Glomerular endothelial cell (primary cell): ENCODE results near the gene TUBA4A. TPM values are rescaled to one million over a fixed set of nuclear protein-coding genes. Genes with fewer than 3 reads are reported as not detected.
"Not testable (repeated sequence)": the region's sequence is repeated elsewhere in the genome, so short reads cannot be mapped to it uniquely, and the experiment has no call there.

Experiments used
- DNase-seq: peaks from one replicate; pipeline ENCODE4 v3.0.0-alpha.2; 2011; ENCODE audit warnings: low read depth, low spot score; ENCODE audit errors: extremely low read depth
- total RNA-seq: library from RNA; depleted of rRNA; stranded (reverse); fragments of >200 nt; gene quantifications from 2 replicates; pipeline ENCODE4 v1.2.3, GENCODE V29; 2015

TUBA4A gene
- total RNA-seq, 1 donor from 2014 or later = 7.8 TPM

DNA sequence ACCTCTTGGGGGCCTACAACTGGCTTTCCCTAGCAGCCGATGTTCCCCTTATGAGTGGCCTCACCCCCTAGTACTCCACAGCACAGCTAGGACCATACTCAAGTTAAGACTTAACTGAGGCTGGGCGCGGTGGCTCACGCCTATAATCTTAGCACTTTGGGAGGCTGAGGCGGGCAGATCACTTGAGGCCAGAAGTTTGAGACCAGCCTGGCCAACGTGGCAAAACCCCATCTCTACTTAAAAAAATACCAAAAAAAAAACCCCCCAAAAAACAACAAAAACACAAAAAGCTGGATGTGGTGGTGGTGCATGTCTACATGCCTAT is 33.4 kb upstream of the TUBA4A start:
- DNase-seq = not testable (repeated sequence)

- no peak for DNase-seq
Observed at GRCh38 chr2:219286436-219287115, 32.9 kb upstream of the TUBA4A start.

DNA sequence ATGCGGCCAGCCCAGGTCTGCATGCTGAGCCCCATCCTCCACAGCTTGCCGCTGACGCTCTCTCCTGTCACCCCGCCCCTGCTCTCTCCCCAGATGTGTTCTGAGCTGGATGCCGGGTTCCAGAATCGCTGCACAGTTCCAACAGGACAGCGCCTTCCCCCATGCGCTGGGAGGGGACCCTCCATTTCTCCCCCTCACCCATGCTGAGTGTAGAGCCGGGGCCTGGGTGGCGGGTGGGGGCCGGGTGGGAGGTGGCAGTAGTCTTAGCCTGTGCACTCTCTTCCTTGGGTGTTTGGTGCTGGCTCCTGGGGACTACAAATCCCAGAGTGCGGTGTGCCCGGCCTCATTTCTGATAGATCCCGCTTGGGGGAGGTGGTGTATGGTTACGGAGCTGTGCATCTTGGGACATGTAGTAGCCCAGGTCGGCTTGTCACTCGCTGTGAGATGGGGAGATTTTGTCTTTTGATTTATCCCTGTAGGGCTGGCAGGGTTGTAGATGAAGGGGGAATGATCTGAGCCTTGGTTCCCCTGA is 32.2 kb upstream of the TUBA4A start:
- DNase-seq = no peak

- no peak for DNase-seq
Observed at GRCh38 chr2:219285373-219285735, 31.6 kb upstream of the TUBA4A start.

DNA sequence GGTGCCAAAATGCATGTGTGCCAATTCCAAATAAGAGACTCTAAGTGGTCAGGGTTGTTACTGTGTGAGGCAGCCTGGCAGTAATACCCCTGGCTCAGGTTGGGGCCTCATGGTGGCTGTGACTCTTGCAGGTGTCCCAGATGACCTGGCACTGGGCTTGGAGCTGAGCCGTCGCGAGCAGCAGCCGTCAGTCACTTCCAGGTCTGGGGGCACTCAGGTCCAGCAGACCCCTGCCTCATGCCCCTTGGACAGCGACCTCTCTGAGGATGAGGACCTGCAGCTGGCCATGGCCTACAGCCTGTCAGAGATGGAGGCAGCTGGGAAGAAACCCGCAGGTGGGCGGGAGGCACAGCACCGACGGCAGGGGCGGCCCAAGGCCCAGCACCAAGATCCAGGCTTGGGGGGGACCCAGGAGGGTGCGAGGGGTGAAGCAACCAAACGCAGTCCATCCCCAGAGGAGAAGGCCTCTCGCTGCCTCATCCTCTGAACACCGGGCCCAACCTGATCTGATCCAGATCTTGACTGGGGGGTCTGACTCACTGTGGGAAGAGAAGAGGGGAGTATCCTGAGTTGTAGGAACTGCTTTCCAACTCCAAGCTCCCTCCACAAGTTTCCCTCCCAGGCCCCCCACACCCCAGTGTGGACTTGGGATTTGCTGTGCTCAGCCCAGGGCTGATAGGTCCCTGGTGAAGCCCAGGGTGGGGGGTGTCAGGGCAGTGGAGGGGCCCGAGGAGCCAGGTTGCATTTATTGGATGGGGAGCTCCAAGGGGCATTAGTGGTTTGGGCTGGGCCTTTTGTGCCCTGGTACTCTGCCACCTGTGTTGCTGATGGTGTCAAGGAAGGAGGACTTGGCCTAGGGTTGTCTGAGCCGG is 31.0 kb upstream of the TUBA4A start:
- no peak for DNase-seq

DNA sequence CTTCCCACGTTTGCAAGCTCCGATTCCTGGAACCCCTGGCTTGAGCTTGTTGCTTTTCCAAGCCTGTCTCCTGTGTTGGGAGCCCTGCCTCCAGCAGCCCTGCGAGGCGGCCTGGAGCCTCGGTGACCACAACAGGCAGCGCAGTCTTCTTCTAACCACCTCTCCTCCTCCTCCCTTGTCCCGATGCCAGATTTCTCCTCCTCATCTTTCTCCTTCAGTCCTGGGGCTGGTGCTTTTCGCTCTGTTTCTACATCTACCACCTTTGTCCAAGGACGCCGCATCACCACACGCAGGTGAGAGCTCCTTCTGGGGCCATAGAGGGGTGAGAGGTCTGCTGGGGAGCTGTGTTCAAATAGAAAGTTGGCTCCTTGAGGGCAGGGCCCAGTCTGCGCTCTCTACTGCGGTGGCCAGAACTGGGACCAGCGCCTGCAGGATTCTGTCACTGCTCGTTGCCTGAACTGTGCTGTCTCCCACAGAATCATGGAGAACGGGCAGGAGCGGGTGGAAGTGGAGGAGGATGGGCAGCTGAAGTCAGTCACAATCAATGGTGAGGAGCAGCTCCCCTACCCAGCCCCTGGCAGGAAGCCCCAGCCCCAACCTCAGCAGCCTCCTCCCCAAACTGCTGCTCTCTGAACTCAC is 29.3 kb upstream of the TUBA4A start:
- DNase-seq = no peak

DNA sequence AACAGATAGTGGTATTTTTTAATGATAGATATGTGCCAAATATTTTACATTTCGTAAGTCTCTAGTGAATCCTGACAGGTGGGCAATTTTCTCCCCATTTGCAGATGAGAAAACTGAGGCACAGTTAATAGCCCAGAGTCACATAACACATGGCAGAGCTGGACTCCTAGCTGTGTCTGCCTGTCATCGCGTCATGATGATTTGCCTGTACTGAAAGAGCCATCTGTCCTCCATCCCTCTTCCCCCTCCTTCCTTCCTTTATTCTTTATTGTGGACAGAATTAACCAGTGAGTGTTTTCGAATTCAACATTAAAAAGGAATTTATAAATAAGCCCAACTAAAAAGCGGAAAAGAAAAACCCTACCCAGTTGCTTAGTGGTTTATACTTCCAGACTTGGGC is 28.7 kb upstream of the TUBA4A start:
- DNase-seq = no peak

- no peak for DNase-seq
Observed at GRCh38 chr2:219281588-219281987, 27.9 kb upstream of the TUBA4A start.

DNA sequence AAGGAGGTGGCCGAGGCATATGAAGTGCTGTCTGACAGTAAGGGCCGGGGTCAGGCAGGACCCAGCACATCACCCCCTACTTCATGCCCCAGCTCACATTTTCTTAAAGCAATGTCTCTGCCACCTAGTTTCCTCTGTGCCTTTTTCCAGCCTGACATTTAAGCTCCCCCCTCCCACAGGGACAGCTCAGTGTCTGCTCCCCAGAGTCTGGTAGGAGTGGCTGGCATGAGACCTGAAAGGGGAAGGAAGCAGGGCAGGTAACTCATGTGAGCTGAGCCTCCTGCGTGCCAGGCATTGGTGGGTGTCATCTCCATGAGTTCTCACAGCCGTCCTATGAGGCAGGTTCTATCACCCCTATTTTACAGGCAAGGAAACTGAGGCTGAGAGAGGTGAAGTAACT is 26.9 kb upstream of the TUBA4A start:
- no peak for DNase-seq

GRCh38 chr2:219279916-219280516 is 26.3 kb upstream of the TUBA4A start:
- no peak for DNase-seq

DNA sequence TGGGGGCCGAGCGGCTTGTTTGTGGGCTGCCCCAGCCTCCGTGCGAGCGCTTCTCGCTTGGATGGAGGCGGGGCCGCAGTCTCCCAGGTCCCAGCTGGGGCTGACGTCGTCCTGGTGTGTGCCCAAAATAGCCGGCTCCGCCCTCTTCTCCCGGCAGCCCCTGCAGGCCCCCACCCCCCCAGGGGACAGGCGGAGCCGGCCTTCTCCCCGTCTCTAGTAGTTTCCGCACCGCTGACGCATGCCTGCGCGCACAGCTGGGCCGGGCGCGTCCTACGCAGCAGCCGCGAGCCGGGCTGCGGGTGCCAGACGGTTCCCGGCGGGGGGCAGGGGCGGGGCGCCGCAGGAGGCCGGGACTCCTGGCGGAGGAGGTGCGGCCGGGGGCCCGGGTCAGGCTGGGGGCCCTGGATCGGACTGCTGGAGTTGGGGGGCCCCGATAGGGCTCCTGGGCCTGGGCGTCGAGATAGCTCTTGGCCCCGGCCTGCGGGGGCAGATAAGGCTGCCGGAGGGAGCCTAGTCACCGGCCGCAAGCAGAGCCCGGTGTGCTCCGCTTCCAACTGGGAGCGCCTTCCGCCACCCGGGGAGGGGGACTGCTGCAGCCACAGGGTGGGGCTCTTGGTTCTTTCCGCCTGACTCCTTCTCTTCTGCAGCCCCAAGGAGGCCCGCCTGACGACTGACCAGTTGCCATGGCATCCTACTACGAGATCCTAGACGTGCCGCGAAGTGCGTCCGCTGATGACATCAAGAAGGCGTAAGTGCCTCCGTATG is 25.6 kb upstream of the TUBA4A start, which contains the start of gene DNAJB2:
Gene DNAJB2, plus strand, starts transcription at position 216 of the 765 bp plus-strand sequence. Its CDS starts 468 bp downstream, at position 684.
- peak; percentile 68 for DNase-seq

DNA sequence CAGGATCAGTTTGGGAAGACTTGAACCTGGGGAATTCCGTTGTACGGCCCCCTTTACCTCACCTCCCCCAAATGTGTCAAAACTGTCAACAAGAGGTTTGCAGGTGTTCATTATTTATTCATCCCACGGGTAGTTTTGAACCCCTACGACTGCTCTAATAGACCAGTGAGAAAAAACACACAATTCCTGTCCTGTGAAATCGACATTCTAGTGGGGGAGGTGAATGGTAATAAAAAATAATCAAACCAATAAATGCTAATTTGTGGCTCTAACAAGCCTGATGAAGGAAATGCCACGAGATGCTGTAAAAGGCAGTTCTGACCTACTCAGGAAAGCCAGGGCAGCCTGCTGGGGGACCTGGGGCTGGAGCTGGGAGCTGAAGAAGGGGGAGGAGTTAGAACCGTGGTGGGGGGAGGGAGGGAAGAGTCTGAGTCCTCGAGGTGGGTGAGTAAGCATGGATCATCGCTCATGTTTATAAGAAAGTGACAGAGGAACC is 25.0 kb upstream of the TUBA4A start:
- peak; percentile 64 for DNase-seq

DNA sequence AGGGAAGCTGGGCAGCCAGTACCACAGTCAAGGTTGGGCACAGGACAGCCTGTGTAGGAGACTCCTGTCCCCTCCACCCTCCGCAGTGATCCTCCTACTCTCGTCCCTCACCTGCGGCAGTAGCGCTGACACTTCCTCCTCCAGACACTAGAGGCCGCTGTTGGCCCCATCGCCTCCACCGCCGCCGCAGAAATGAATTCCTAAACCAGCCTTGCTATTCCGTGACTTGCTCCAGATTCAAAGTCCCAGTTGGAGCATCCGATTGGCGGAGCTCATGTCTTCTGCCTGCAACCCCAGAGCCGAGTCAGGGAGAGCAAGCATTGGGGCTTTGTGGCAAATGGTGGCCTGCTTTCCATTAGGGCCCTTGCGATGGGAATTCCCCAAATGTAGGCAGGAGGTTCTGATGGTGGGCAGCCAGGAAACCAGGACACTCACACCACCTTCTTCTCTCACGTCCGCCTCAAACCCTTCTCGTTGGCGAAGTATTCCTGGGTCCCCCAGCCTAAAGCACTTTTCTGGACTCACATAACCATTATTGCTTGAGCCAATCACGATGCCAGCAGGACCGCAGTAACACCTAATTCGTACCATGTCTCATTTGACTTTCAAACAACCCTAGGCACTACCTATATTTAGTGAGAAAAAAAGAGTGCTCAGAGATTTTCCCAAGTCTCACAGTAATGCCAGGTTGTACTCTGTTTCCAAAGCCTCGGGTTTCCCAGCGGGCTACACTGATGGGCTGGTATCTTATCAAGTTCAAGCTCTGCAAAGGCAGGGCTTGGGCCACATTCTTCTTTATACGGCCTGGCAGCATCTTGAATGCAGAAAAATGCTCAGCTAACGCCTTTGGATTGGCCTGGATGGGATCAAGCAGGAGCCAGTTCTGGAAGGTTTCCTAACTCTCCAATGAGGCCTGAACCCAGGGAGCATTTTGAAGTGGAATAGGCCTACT is 24.3 kb upstream of the TUBA4A start:
- no peak for DNase-seq

DNA sequence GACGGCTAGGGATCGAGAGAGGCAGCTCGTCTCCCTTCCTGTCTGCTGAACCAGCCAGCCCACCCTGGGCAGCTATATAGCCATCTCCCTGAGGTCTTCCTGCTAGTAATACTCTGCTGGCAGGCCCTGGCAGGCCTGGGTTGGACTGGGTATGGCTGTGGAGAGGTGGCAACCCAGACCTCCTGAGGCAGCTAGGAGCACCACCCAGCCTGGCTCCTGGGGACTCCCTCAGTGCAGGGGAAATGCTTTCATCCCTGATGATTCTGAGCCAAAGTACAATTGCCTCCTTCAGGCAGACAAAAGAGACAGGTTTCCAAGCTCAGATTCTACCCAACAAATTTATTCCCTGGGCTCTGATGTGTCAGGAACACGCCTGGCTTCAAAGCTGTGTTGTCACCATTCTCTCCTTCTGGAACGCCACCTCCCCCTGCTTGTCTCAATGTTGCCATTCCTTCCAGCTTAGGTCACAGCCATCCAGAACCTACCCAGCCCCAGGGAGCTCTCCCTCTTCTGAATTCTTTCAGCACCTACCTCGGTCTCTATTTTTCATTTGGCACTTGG is 20.7 kb upstream of the TUBA4A start:
- DNase-seq = no peak

DNA sequence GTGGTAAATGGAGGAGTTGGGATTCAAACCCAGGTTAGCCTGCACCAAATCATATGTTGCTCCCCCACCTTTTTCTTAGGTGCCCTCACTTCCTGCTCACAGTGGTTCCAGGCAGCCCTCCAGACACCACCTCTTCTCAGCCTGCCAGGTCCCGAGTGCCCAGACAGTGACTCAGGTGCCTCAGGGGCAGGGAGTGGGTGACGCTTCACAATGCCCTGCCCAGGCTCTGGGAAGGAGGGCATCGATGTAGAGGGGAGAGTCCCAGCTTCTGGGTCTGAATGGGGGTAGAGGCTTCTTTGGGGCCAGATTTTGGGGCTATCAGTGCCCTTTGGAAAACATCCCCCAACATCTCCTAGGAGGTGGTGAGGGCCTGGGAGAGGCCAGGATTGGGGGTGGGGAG is 20.2 kb upstream of the TUBA4A start:
- DNase-seq = no peak

- no peak for DNase-seq
Observed at GRCh38 chr2:219272995-219273394, 19.3 kb upstream of the TUBA4A start.

- no peak for DNase-seq
Observed at GRCh38 chr2:219272356-219272755, 18.6 kb upstream of the TUBA4A start.

GRCh38 chr2:219271021-219271420 is 17.3 kb upstream of the TUBA4A start:
- DNase-seq = no peak

GRCh38 chr2:219270055-219270372 is 16.3 kb upstream of the TUBA4A start:
- DNase-seq = no peak
